Fibroblast of the aortic adventitia (primary cell): ENCODE measurements around the gene EFL1. TPM values are rescaled to one million over a fixed set of nuclear protein-coding genes. Genes with fewer than 3 reads are reported as not detected.

Experiments used
- DNase-seq: peaks from one replicate; pipeline ENCODE4 v3.0.0-alpha.2; 2010; ENCODE audit warnings: low read depth
- H3K4me3 ChIP-seq: 2 replicates; pipeline ENCODE4 v1.5.1; 2011; ENCODE audit warnings: low read depth, mild to moderate bottlenecking, control low read depth, low read length, moderate library complexity
- CTCF ChIP-seq: IDR thresholded peaks from 2 replicates; pipeline ENCODE4 v1.5.1; 2011; ENCODE audit warnings: mild to moderate bottlenecking, low read length, control low read depth, inconsistent platforms; ENCODE audit not compliant: insufficient read depth
- total RNA-seq: library from RNA; depleted of rRNA; stranded (reverse); fragments of >200 nt; gene quantifications from 2 replicates; pipeline ENCODE4 v1.2.3, GENCODE V29; 2012; ENCODE audit warnings: low replicate concordance

Gene EFL1
- total RNA-seq, 1 donor = 36.7 TPM

GRCh38 chr15:82183121-82184031 lies 79.2 kb downstream of the EFL1 start:
- TF ChIP-seq CTCF = no peak

GRCh38 chr15:82181371-82181770 lies 81.2 kb downstream of the EFL1 start:
- TF ChIP-seq CTCF = no peak
- no peak for DNase-seq
- H3K4me3 ChIP-seq = no peak overlapping the region

More at GRCh38 chr15:82183121-82184031, 79.2 kb downstream of the EFL1 start:
- no peak overlapping the region for H3K4me3 ChIP-seq
- DNase-seq = peak; percentile 97

GRCh38 chr15:82178061-82178460 lies 84.5 kb downstream of the EFL1 start:
- no peak for TF ChIP-seq CTCF
- DNase-seq = peak; percentile 59
- H3K4me3 ChIP-seq = no peak overlapping the region

GRCh38 chr15:82177291-82178010 lies 85.1 kb downstream of the EFL1 start:
- TF ChIP-seq CTCF = no peak
- no peak overlapping the region for H3K4me3 ChIP-seq
- peak; percentile 77 for DNase-seq

- no peak overlapping the region for H3K4me3 ChIP-seq
- DNase-seq = no peak
- TF ChIP-seq CTCF = no peak
Measured at GRCh38 chr15:82176542-82176941, 86.0 kb downstream of the EFL1 start.

GRCh38 chr15:82174471-82175235 lies 87.9 kb downstream of the EFL1 start:
- no peak overlapping the region for H3K4me3 ChIP-seq
- no peak for DNase-seq
- TF ChIP-seq CTCF = no peak
